H9 (cell line): ENCODE data around the gene PCDHAC2. TPM values are rescaled to one million over a fixed set of nuclear protein-coding genes. Genes with fewer than 3 reads are reported as not detected.

Experiments used
- DNase-seq: peaks from one replicate; pipeline ENCODE4 v3.0.0-alpha.2; 2017
- H2AFZ ChIP-seq: one replicate; pipeline ENCODE4 v1.6.1; 2013; ENCODE audit warnings: mild to moderate bottlenecking, low read length, control low read depth, moderate library complexity
- H2AK5ac ChIP-seq: 2 replicates; pipeline ENCODE4 v1.6.1; 2013; ENCODE audit warnings: low read length, control low read depth, mixed read lengths; ENCODE audit not compliant: insufficient read length
- H2BK120ac ChIP-seq: one replicate; pipeline ENCODE4 v1.6.1; 2013; ENCODE audit warnings: low read depth, mild to moderate bottlenecking, low read length, control low read depth, inconsistent platforms; ENCODE audit not compliant: poor library complexity, severe bottlenecking
- H2BK12ac ChIP-seq: 2 replicates; pipeline ENCODE4 v1.6.1; 2013; ENCODE audit warnings: low read length, control low read depth, mixed read lengths, low read depth; ENCODE audit not compliant: insufficient read length
- H2BK15ac ChIP-seq: 2 replicates; pipeline ENCODE4 v1.6.1; 2013; ENCODE audit warnings: low read depth, low read length, control low read depth
- H2BK20ac ChIP-seq: one replicate; pipeline ENCODE4 v1.6.1; 2013; ENCODE audit warnings: low read depth, mild to moderate bottlenecking, low read length, control low read depth, inconsistent platforms; ENCODE audit not compliant: poor library complexity, severe bottlenecking
- H2BK5ac ChIP-seq: 2 replicates; pipeline ENCODE4 v1.6.1; 2013; ENCODE audit warnings: low read length, control low read depth, mixed read lengths; ENCODE audit not compliant: insufficient read length
- H3K14ac ChIP-seq: 2 replicates; pipeline ENCODE4 v1.6.1; 2013; ENCODE audit warnings: low read length, control low read depth; ENCODE audit not compliant: insufficient read depth
- H3K18ac ChIP-seq: 2 replicates; pipeline ENCODE4 v1.6.1; 2013; ENCODE audit warnings: low read depth, mild to moderate bottlenecking, mixed read lengths, low read length, control low read depth; ENCODE audit not compliant: insufficient read length
- H3K23ac ChIP-seq: 2 replicates; pipeline ENCODE4 v1.6.1; 2013; ENCODE audit warnings: low read length, control low read depth, mixed read lengths, low read depth; ENCODE audit not compliant: insufficient read length
- H3K23me2 ChIP-seq: 2 replicates; pipeline ENCODE4 v1.6.1; 2013; ENCODE audit warnings: low read depth, mild to moderate bottlenecking, mixed read lengths, low read length, control low read depth; ENCODE audit not compliant: insufficient read length, poor library complexity, severe bottlenecking
- H3K27ac ChIP-seq: 2 replicates; pipeline ENCODE4 v1.5.1; 2013; ENCODE audit warnings: low read length, control low read depth, mixed read lengths, low read depth; ENCODE audit not compliant: insufficient read length
- H3K27me3 ChIP-seq: 2 replicates; pipeline ENCODE4 v1.6.1; 2013; ENCODE audit warnings: low read length, control low read depth, inconsistent platforms; ENCODE audit not compliant: insufficient read depth
- H3K4ac ChIP-seq: 2 replicates; pipeline ENCODE4 v1.6.1; 2013; ENCODE audit warnings: low read depth, mild to moderate bottlenecking, control low read depth, inconsistent platforms, low read length, moderate library complexity
- H3K4me1 ChIP-seq: 2 replicates; pipeline ENCODE4 v1.6.1; 2013; ENCODE audit warnings: low read length, control low read depth, inconsistent platforms; ENCODE audit not compliant: insufficient read depth
- H3K4me2 ChIP-seq: 2 replicates; pipeline ENCODE4 v1.6.1; 2013; ENCODE audit warnings: low read length, control low read depth, mixed read lengths; ENCODE audit not compliant: insufficient read length, insufficient read depth
- H3K56ac ChIP-seq: 2 replicates; pipeline ENCODE4 v1.6.1; 2013; ENCODE audit warnings: low read depth, mild to moderate bottlenecking, mixed read lengths, low read length, control low read depth; ENCODE audit not compliant: insufficient read length
- H3K79me1 ChIP-seq: 2 replicates; pipeline ENCODE4 v1.6.1; 2013; ENCODE audit warnings: low read depth, mild to moderate bottlenecking, moderate library complexity, low read length, control low read depth, inconsistent platforms; ENCODE audit not compliant: insufficient read depth, poor library complexity, severe bottlenecking
- H3K79me2 ChIP-seq: 2 replicates; pipeline ENCODE4 v1.6.1; 2013; ENCODE audit warnings: low read length, control low read depth, inconsistent platforms; ENCODE audit not compliant: insufficient read depth
- H3K9ac ChIP-seq: 2 replicates; pipeline ENCODE4 v1.6.1; 2013; ENCODE audit warnings: low read length, control low read depth, mixed read lengths; ENCODE audit not compliant: insufficient read length; ENCODE audit errors: extremely low read depth
- H3K9me3 ChIP-seq: one replicate; pipeline ENCODE4 v1.6.1; 2013; ENCODE audit warnings: low read depth, low read length, inconsistent platforms; ENCODE audit not compliant: control insufficient read depth
- H3T11ph ChIP-seq: one replicate; pipeline ENCODE4 v1.6.1; 2013; ENCODE audit warnings: mild to moderate bottlenecking, low read length, control low read depth, inconsistent platforms
- H4K20me1 ChIP-seq: one replicate; pipeline ENCODE4 v1.6.1; 2013; ENCODE audit not compliant: control insufficient read depth, insufficient read length, insufficient read depth
- H4K5ac ChIP-seq: 2 replicates; pipeline ENCODE4 v1.6.1; 2013; ENCODE audit warnings: low read depth, mild to moderate bottlenecking, mixed read lengths, low read length, control low read depth; ENCODE audit not compliant: insufficient read length
- H4K8ac ChIP-seq: replicated peaks from 2 replicates; pipeline ENCODE4 v1.6.1; 2013; ENCODE audit warnings: low read length, control low read depth, mixed read lengths, low read depth; ENCODE audit not compliant: insufficient read length
- H4K91ac ChIP-seq: 2 replicates; pipeline ENCODE4 v1.6.1; 2013; ENCODE audit warnings: low read depth, mild to moderate bottlenecking, moderate library complexity, mixed read lengths, low read length, control low read depth; ENCODE audit not compliant: insufficient read length
- H3K27ac Mint-ChIP-seq, 3 experiments: 2 replicates in 2 of 3; 3 replicates in 1 of 3; pipeline ENCODE4 v1.8.0; 2020 to 2021; ENCODE audit warnings: mixed read lengths in 3 of 3, mild to moderate bottlenecking in 1 of 3, moderate library complexity in 1 of 3
- H3K27me3 Mint-ChIP-seq: 2 replicates; pipeline ENCODE4 v1.8.0; 2021; ENCODE audit warnings: low read depth, mild to moderate bottlenecking, moderate library complexity, mixed read lengths
- H3K36me3 Mint-ChIP-seq, 3 experiments: 2 replicates in 2 of 3; 3 replicates in 1 of 3; pipeline ENCODE4 v1.8.0; 2020 to 2021; ENCODE audit warnings: low read depth in 3 of 3, mixed read lengths in 3 of 3; ENCODE audit not compliant: insufficient read depth in 1 of 3
- H3K4me1 Mint-ChIP-seq, 2 experiments: 2 replicates each; pipeline ENCODE4 v1.8.0; 2020; ENCODE audit warnings: mixed read lengths in 2 of 2
- H3K4me3 Mint-ChIP-seq, 2 experiments: 2 replicates in 1 of 2; 3 replicates in 1 of 2; pipeline ENCODE4 v1.8.0; 2020 to 2021; ENCODE audit warnings: mild to moderate bottlenecking in 2 of 2, mixed read lengths in 2 of 2, moderate library complexity in 1 of 2
- H3K9me3 Mint-ChIP-seq, 2 experiments: 2 replicates in 1 of 2; 3 replicates in 1 of 2; pipeline ENCODE4 v1.8.0; 2020; ENCODE audit warnings: mild to moderate bottlenecking in 2 of 2, mixed read lengths in 2 of 2, moderate library complexity in 1 of 2
- CTCF ChIP-seq: fragments of 200-600 bp; sonication (generic); conservative IDR thresholded peaks from 3 replicates; pipeline ENCODE4 v1.8.0; 2021; ENCODE audit warnings: antibody characterized with exemption, mild to moderate bottlenecking
- WGBS: extraction: QIAGEN DNeasy Blood & Tissue Kit; methylation state at CpG from one replicate; pipeline ENCODE4 v1.1.7; 2013; ENCODE audit warnings: missing lambda C conversion rate, low lambda C conversion rate, mixed read lengths; ENCODE audit not compliant: insufficient read length; ENCODE audit errors: extremely low coverage; 5-methylcytosine and 5-hydroxymethylcytosine counted together
- total RNA-seq: library from RNA; stranded (reverse); gene quantifications from 2 replicates; pipeline ENCODE4 v1.2.1, GENCODE V29; 2021

PCDHAC2 gene
- total RNA-seq, 1 experiment from 2014 or later = 4.8 TPM

- Histone ChIP-seq H3K27ac (no peak overlapping the region), H3K79me2 (no peaks in the 10 kb centered on the region), H4K5ac (no peak overlapping the region), H4K91ac (no peak overlapping the region), H3K27me3 (no peaks in the 10 kb centered on the region), H3K18ac (no peak overlapping the region), H3K4me2 (no peak overlapping the region), H3T11ph (no peak overlapping the region), H4K20me1 (no peaks in the 10 kb centered on the region), H3K14ac (no peak overlapping the region), H3K79me1 (no peaks in the 10 kb centered on the region), H4K8ac (no peak overlapping the region), H2BK15ac (no peak overlapping the region), H2BK12ac (no peak overlapping the region), H3K9me3 (no peaks in the 10 kb centered on the region), H3K23me2 (no peaks in the 10 kb centered on the region), H3K4me1 (peaks cover 9% of the 10 kb centered on the region; the same call in 1 of the 2 replicates), H3K56ac (no peak overlapping the region), H2BK120ac (no peak overlapping the region), H2BK5ac (no peak overlapping the region), H3K4ac (no peak overlapping the region), H3K23ac (no peak overlapping the region), H3K9ac (no peak overlapping the region), H2BK20ac (no peak overlapping the region), H2AK5ac (no peak overlapping the region), H2AFZ (no peak overlapping the region)
- Mint-ChIP-seq H3K27me3 (no peaks in the 10 kb centered on the region), H3K9me3 (no peaks in the 10 kb centered on the region), H3K4me3 (no peak overlapping the region), H3K4me1 (peaks cover 19 to 23% of the 10 kb centered on the region in 2 experiments), H3K36me3 (no peaks in the 10 kb centered on the region), H3K27ac (no peak overlapping the region)
- TF ChIP-seq CTCF = no peak
- no peak for DNase-seq
- no CpG with 5 or more reads among the region's 3 CpGs for WGBS
These were observed 10.7 kb downstream of the PCDHAC2 start for GRCh38 chr5:140977003-140977402.
